H1 (cell line): Measurements from ENCODE around the gene SLC16A9. TPM values are rescaled to one million over a fixed set of nuclear protein-coding genes. Genes with fewer than 3 reads are reported as not detected.

Experiments used
- BACH1 ChIP-seq: IDR thresholded peaks from 2 replicates; pipeline ENCODE4 v1.6.1; 2012; ENCODE audit warnings: low read length, improper control_type of control experiment
- CHD2 ChIP-seq: IDR thresholded peaks from 2 replicates; pipeline ENCODE4 v1.6.1; 2012; ENCODE audit warnings: low read length, improper control_type of control experiment
- MAFK ChIP-seq: IDR thresholded peaks from 2 replicates; pipeline ENCODE4 v1.6.1; 2012; ENCODE audit warnings: low read depth, mild to moderate bottlenecking, improper control_type of control experiment, low read length
- polyA plus RNA-seq, 7 experiments: library from polyadenylated mRNA; depleted of rRNA in 3 of 7; stranded (reverse) in 5 of 7; unstranded in 2 of 7; fragments of >200 nt in 5 of 7; fragments of 200-250 nt in 2 of 7; gene quantifications; 1 replicate in 5 of 7; 2 replicates in 1 of 7; 4 replicates in 1 of 7; pipeline versions ENCODE4 v1.2.1 to v1.2.3, GENCODE V29; 2011 to 2013; ENCODE audit warnings: missing spikeins in 2 of 7, mixed read lengths in 2 of 7
- total RNA-seq: library from RNA; stranded (reverse); fragmentation: NEBNext Ultra II Directional; extraction: Animal tissue kit (Norgen Biotek cat#: 25700); gene quantifications from 2 replicates; pipeline ENCODE4 v1.2.1, GENCODE V29; 2021

The SLC16A9 gene
- total and polyA plus RNA-seq, 2 of the 8 experiments (the other 6 are each of a cell fraction or from before 2014, with no cell fraction given) = 11.2 to 20.5 TPM

GRCh38 chr10:59606551-59606961 is 103.1 kb downstream of the SLC16A9 start (continued):
- TF ChIP-seq CHD2 = no peak
- no peak for TF ChIP-seq BACH1
- TF ChIP-seq MAFK = no peak
